GM21390 (cell line): ENCODE results near the gene ATP10D.
"Not testable (repeated sequence)": the region's sequence is repeated elsewhere in the genome, so short reads cannot be mapped to it uniquely, and the experiment has no call there.

Source experiments
- ATAC-seq: cut with Tn5 transposase; IDR thresholded peaks from one replicate; pipeline ENCODE4 v1.9.1; 2021; ENCODE audit not compliant: unreplicated experiment

The ATP10D gene

GRCh38 chr4:47533689-47534347 lies 48.7 kb downstream of the ATP10D start:
- no peak for ATAC-seq

GRCh38 chr4:47534772-47535171 lies 49.7 kb downstream of the ATP10D start:
- no peak for ATAC-seq

- no peak for ATAC-seq
These were observed 50.6 kb downstream of the ATP10D start for GRCh38 chr4:47535567-47536147.

- no peak for ATAC-seq
These were observed 51.9 kb downstream of the ATP10D start for GRCh38 chr4:47536966-47537365.

GRCh38 chr4:47538111-47538824 lies 53.2 kb downstream of the ATP10D start:
- no peak for ATAC-seq

GRCh38 chr4:47538825-47539154 lies 53.7 kb downstream of the ATP10D start:
- ATAC-seq: no peak

- not testable (repeated sequence) for ATAC-seq
These were observed 57.6 kb downstream of the ATP10D start for GRCh38 chr4:47542640-47543039.

- no peak for ATAC-seq
These were observed 58.3 kb downstream of the ATP10D start for GRCh38 chr4:47543331-47543730.

GRCh38 chr4:47550357-47550756 lies 65.3 kb downstream of the ATP10D start:
- ATAC-seq: not testable (repeated sequence)

GRCh38 chr4:47550899-47551548 lies 65.9 kb downstream of the ATP10D start:
- no peak for ATAC-seq

- ATAC-seq: no peak
These were observed 66.6 kb downstream of the ATP10D start for GRCh38 chr4:47551682-47552081.

GRCh38 chr4:47553329-47554125 lies 68.5 kb downstream of the ATP10D start:
- ATAC-seq: no peak

- not testable (repeated sequence) for ATAC-seq
These were observed 70.8 kb downstream of the ATP10D start for GRCh38 chr4:47555920-47556319.

- no peak for ATAC-seq
These were observed 72.2 kb downstream of the ATP10D start for GRCh38 chr4:47557255-47557654.

GRCh38 chr4:47560682-47561081 lies 75.6 kb downstream of the ATP10D start:
- ATAC-seq: no peak

- no peak for ATAC-seq
These were observed 76.3 kb downstream of the ATP10D start for GRCh38 chr4:47561331-47561730.

- ATAC-seq: no peak
These were observed 77.2 kb downstream of the ATP10D start for GRCh38 chr4:47562297-47562696.

- ATAC-seq: no peak
These were observed 81.5 kb downstream of the ATP10D start for GRCh38 chr4:47566566-47566965.

- no peak for ATAC-seq
These were observed 81.9 kb downstream of the ATP10D start for GRCh38 chr4:47566969-47567368.

GRCh38 chr4:47567511-47567910 lies 82.4 kb downstream of the ATP10D start:
- ATAC-seq: no peak

- no peak for ATAC-seq
These were observed 85.7 kb downstream of the ATP10D start for GRCh38 chr4:47570816-47571215.
